Measurements from ENCODE around the gene RRP7A. TPM values are rescaled to one million over a fixed set of nuclear protein-coding genes. Genes with fewer than 3 reads are reported as not detected.

The RRP7A gene
- total and polyA plus RNA-seq, 2 donors (not counting 3 experiments of a cell fraction or from before 2014, with no cell fraction given), result 35.3 to 83.7 TPM

DNA sequence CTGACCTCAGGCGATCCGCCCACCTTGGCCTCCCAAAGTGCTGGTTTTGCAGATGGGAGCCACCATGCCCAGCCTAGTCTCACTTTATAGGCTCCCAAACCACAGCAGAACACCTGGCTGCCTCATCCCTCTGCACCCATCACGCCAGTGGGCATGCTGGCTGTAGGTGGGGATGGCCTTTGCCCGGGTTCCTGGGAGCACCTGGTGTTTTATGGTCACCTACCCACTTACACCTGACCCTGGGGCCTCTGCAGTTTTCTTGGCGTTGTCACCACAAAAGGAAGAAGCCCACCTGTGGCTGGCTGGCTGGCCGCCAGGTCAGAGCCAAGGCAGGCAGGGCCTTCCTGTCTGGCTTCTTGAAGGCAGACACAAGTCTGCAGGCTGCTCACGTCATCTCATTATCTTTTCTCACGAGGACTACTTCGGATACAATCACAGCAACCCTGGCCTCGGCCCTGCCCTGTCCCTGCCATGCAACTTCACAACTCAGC is 8.2 kb downstream of the RRP7A start:
- Histone ChIP-seq H4K20me1 (replicated peaks; ENCODE audit: control insufficient read depth, extremely low read depth, insufficient read depth, low read length) (no peaks in the 10 kb centered on the region), H2AFZ (ENCODE audit: low read depth, low read length) (no peak overlapping the region), H3K4me1 (ENCODE audit: control insufficient read depth, extremely low read depth, insufficient read depth, low read length) (no peaks in the 10 kb centered on the region), H3K9me1 (replicated peaks; ENCODE audit: control insufficient read depth, extremely low read depth, insufficient read depth, low read length) (no peaks in the 10 kb centered on the region), H3K79me2 (ENCODE audit: control insufficient read depth, insufficient read depth, low read length) (peaks cover 3% of the 10 kb centered on the region), H3K36me3 (ENCODE audit: control insufficient read depth in 2 of 2, extremely low read depth in 1 of 2, insufficient read depth in 2 of 2, low read length in 2 of 2) (peaks cover 0 to 25% of the 10 kb centered on the region in 2 experiments), H3K4me3 (replicated peaks in 1 of 3; ENCODE audit: insufficient read depth in 1 of 3, low read depth in 1 of 3, low read length in 3 of 3) (no peak overlapping the region), H3K9ac (replicated peaks; ENCODE audit: extremely low read depth, insufficient read depth, low read length) (no peak overlapping the region), H3K27ac (ENCODE audit: insufficient read depth, low read depth, low read length) (no peak overlapping the region), H3K4me2 (ENCODE audit: insufficient read depth, low read length) (no peak overlapping the region), H3K9me3 (replicated peaks; ENCODE audit: control insufficient read depth, insufficient read depth, low read length) (no peaks in the 10 kb centered on the region), H3K27me3 (ENCODE audit: control insufficient read depth in 2 of 2, insufficient read depth in 2 of 2, low read length in 2 of 2) (no peaks in the 10 kb centered on the region)
- ChIA-PET CTCF (interaction anchor here (0.9 kb wide), 1 partner anchor 41 kb away, joined by 6 read pairs; no protein-coding TSS in a partner anchor), POLR2A (no interaction called here)
- FAIRE-seq (no peak), DNase-seq (ENCODE audit: low read depth, low spot score) (no peak)
- dilution Hi-C loops (cut with MboI; ENCODE audit: extremely low pct_ligation_motif_present, low sequenced_read_pairs) (no loop called here), intact Hi-C loops (cut with micrococcal nuclease) (no loop called here)
- TF ChIP-seq POLR2A (IDR thresholded peaks at IDR 0.05; ENCODE audit: low read depth, low read length) (no peak), JUN (IDR thresholded peaks at IDR 0.05; ENCODE audit: borderline replicate concordance, insufficient read depth, insufficient read length, low read depth) (no peak), POLR2AphosphoS5 (IDR thresholded peaks at IDR 0.05; ENCODE audit: insufficient read depth, low read depth, low read length) (no peak), MYC (IDR thresholded peaks at IDR 0.05; ENCODE audit: low read depth, low read length) (no peak), FOS (IDR thresholded peaks at IDR 0.05; ENCODE audit: borderline replicate concordance, insufficient read depth, low read length) (no peak), EZH2 (IDR thresholded peaks at IDR 0.05; ENCODE audit: borderline replicate concordance, low read depth, low read length, severe bottlenecking) (no peak), GATA2 (IDR thresholded peaks at IDR 0.05; ENCODE audit: insufficient read depth, insufficient read length, low read depth, low read length) (no peak)
- TF ChIP-seq, protein P1, sequence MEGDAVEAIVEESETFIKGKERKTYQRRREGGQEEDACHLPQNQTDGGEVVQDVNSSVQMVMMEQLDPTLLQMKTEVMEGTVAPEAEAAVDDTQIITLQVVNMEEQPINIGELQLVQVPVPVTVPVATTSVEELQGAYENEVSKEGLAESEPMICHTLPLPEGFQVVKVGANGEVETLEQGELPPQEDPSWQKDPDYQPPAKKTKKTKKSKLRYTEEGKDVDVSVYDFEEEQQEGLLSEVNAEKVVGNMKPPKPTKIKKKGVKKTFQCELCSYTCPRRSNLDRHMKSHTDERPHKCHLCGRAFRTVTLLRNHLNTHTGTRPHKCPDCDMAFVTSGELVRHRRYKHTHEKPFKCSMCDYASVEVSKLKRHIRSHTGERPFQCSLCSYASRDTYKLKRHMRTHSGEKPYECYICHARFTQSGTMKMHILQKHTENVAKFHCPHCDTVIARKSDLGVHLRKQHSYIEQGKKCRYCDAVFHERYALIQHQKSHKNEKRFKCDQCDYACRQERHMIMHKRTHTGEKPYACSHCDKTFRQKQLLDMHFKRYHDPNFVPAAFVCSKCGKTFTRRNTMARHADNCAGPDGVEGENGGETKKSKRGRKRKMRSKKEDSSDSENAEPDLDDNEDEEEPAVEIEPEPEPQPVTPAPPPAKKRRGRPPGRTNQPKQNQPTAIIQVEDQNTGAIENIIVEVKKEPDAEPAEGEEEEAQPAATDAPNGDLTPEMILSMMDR (IDR thresholded peaks at IDR 0.05; ENCODE audit: extremely low read depth in 1 of 2, insufficient read depth in 1 of 2, low read depth in 1 of 2, low read length in 2 of 2), result no peak
- TF ChIP-seq, protein P2, sequence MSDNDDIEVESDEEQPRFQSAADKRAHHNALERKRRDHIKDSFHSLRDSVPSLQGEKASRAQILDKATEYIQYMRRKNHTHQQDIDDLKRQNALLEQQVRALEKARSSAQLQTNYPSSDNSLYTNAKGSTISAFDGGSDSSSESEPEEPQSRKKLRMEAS (IDR thresholded peaks at IDR 0.05; ENCODE audit: insufficient read depth, insufficient read length), result no peak
- no TSS peak for BruUV-seq (replicated peaks)
